A549 (cell line): ENCODE measurements around the gene ZNF169. TPM values are rescaled to one million over a fixed set of nuclear protein-coding genes. Genes with fewer than 3 reads are reported as not detected.

ENCODE experiments used
- ATAC-seq, 2 experiments: fragments of 200-7000 bp in 1 of 2; fragments of >200 bp in 1 of 2; cut with Nextera tagmentation in 1 of 2; cut with Tn5 transposase in 1 of 2; 3 replicates each; pipeline versions ENCODE4 v1.8.0 to v1.9.1; 2018 to 2020; ENCODE audit warnings: mild to moderate bottlenecking in 1 of 2, moderate library complexity in 1 of 2
- CTCF ChIA-PET: fragments of 300-600 bp; sonication (Branson Sonifier 250); formaldehyde crosslinking; extraction: SDS; loops from one replicate; lab custom pipeline; 2021; ENCODE audit warnings: antibody characterized with exemption, inconsistent platforms; lab: Yijun Ruan, JAX
- POLR2A ChIA-PET: fragments of 350-600 bp; formaldehyde crosslinking; extraction: SDS; loops from one replicate; lab custom pipeline; 2021; ENCODE audit warnings: antibody characterized with exemption, inconsistent platforms; lab: Yijun Ruan, JAX
- DNase-seq, 2 experiments: peaks; one replicate each; pipeline versions ENCODE4 v3.0.0 to v3.0.0-alpha.2; 2011 to 2016; ENCODE audit warnings: low read depth in 1 of 2, low spot score in 1 of 2
- FAIRE-seq: peaks from 2 replicates; lab custom pipeline; 2011; peaks lifted over from hg19 to GRCh38; lab: Jason Lieb, UNC
- H3K27ac ChIP-seq, 2 experiments: fragments of >200 bp; sonication (Bioruptor Twin); formaldehyde crosslinking; 3 replicates each; pipeline ENCODE4 v1.5.1; 2016 to 2017
- H3K4me1 ChIP-seq: fragments of >200 bp; sonication (Bioruptor Twin); formaldehyde crosslinking; 3 replicates; pipeline ENCODE4 v1.6.1; 2016
- H3K4me2 ChIP-seq: fragments of >200 bp; sonication (Bioruptor Twin); formaldehyde crosslinking; 3 replicates; pipeline ENCODE4 v1.6.1; 2016
- H3K4me3 ChIP-seq: fragments of >200 bp; sonication (Bioruptor Twin); formaldehyde crosslinking; 3 replicates; pipeline ENCODE4 v1.5.1; 2016
- H3K9me3 ChIP-seq: fragments of >200 bp; sonication (Bioruptor Twin); formaldehyde crosslinking; 3 replicates; pipeline ENCODE4 v1.6.1; 2016
- BHLHE40 ChIP-seq: IDR thresholded peaks from 2 replicates; pipeline ENCODE4 v1.6.1; 2012; ENCODE audit warnings: low read depth, low read length, inconsistent platforms
- CHD2 ChIP-seq: fragments of 150-350 bp; IDR thresholded peaks from 2 replicates; pipeline ENCODE4 v1.6.1; 2014; ENCODE audit warnings: low read length; ENCODE audit not compliant: partially characterized antibody
- EHF ChIP-seq: fragments of 250-450 bp; sonication (Bioruptor Pico); IDR thresholded peaks from 2 replicates; pipeline ENCODE4 v1.5.0; 2020; ENCODE audit warnings: mild to moderate bottlenecking
- FOXS1 ChIP-seq: fragments of 250-450 bp; sonication (Bioruptor Pico); IDR thresholded peaks from 2 replicates; pipeline ENCODE4 v1.5.0; 2020; ENCODE audit warnings: mild to moderate bottlenecking, moderate library complexity
- GATA3 ChIP-seq: IDR thresholded peaks from 2 replicates; pipeline ENCODE4 v1.6.1; 2012; ENCODE audit warnings: borderline replicate concordance
- HDAC2 ChIP-seq: fragments of 200-600 bp; sonication (generic); IDR thresholded peaks from 2 replicates; pipeline ENCODE4 v1.6.1; 2016
- HOXB5 ChIP-seq: fragments of 250-450 bp; sonication (Bioruptor Pico); IDR thresholded peaks from 2 replicates; pipeline ENCODE4 v1.5.0; 2020; ENCODE audit warnings: mild to moderate bottlenecking, moderate library complexity
- JUN ChIP-seq, 2 experiments: fragments of >200 bp; sonication (Bioruptor Twin); formaldehyde crosslinking; IDR thresholded peaks; 2 replicates in 1 of 2; 3 replicates in 1 of 2; pipeline ENCODE4 v1.6.1; 2016 to 2017
- MAFK ChIP-seq: fragments of 450-650 bp; IDR thresholded peaks from 2 replicates; pipeline ENCODE4 v1.6.1; 2014; ENCODE audit not compliant: partially characterized antibody
- MAZ ChIP-seq: fragments of 150-350 bp; IDR thresholded peaks from 2 replicates; pipeline ENCODE4 v1.6.1; 2014; ENCODE audit warnings: antibody characterized with exemption, low read depth, low read length, borderline replicate concordance
- NFE2L2 ChIP-seq: fragments of 150-350 bp; conservative IDR thresholded peaks from 2 replicates; pipeline ENCODE4 v1.6.1; 2014; ENCODE audit warnings: low read length
- POLR2A ChIP-seq: IDR thresholded peaks from 2 replicates; pipeline ENCODE4 v1.6.1; 2012; ENCODE audit warnings: mild to moderate bottlenecking, low read length
- POLR2AphosphoS2 ChIP-seq: conservative IDR thresholded peaks from 2 replicates; pipeline ENCODE4 v1.6.1; 2012; ENCODE audit warnings: low read length, improper control_type of control experiment, inconsistent platforms
- RCOR1 ChIP-seq: fragments of 150-350 bp; IDR thresholded peaks from 2 replicates; pipeline ENCODE4 v1.6.1; 2014; ENCODE audit warnings: antibody characterized with exemption, low read length, low read depth
- RFX5 ChIP-seq: fragments of 450-650 bp; IDR thresholded peaks from 2 replicates; pipeline ENCODE4 v1.7.1; 2014; ENCODE audit warnings: antibody characterized with exemption, mild to moderate bottlenecking, moderate library complexity
- ZNF302 ChIP-seq: fragments of 250-450 bp; sonication (Bioruptor Pico); IDR thresholded peaks from 2 replicates; pipeline ENCODE4 v1.9.0; 2021; ENCODE audit warnings: inconsistent platforms, mild to moderate bottlenecking, moderate library complexity
- ZSCAN20 ChIP-seq: fragments of 250-450 bp; sonication (Bioruptor Pico); IDR thresholded peaks from 2 replicates; pipeline ENCODE4 v1.8.0; 2022; ENCODE audit warnings: mild to moderate bottlenecking, moderate library complexity
- WGBS: methylation state at CpG from one replicate; pipeline ENCODE4 v1.1.6; 2017; ENCODE audit errors: missing lambda C conversion rate; 5-methylcytosine and 5-hydroxymethylcytosine counted together
- polyA plus RNA-seq, 4 experiments: library from polyadenylated mRNA; depleted of rRNA in 3 of 4; stranded (reverse); fragments of >200 nt; fragmentation: RNase III in 1 of 4; extraction: RNeasy Plus Mini Kit Qiagen cat#74134 plus additional on column Dnase treatment in 1 of 4; gene quantifications; 2 replicates in 3 of 4; 3 replicates in 1 of 4; pipeline ENCODE4 v1.2.3, GENCODE V29; 2011 to 2017
- TF ChIP-seq, protein P1 (sequence below): fragments of 200-600 bp; sonication (generic); IDR thresholded peaks from 2 replicates; pipeline ENCODE4 v1.6.1; 2016; ENCODE audit warnings: antibody characterized with exemption, mild to moderate bottlenecking, moderate library complexity
- TF ChIP-seq, protein P2 (sequence below): fragments of 450-650 bp; IDR thresholded peaks from 2 replicates; pipeline ENCODE4 v1.6.1; 2014; ENCODE audit warnings: antibody characterized with exemption
- TF ChIP-seq, protein P3 (sequence below): IDR thresholded peaks from 2 replicates; pipeline ENCODE4 v1.6.1; 2012
- TF ChIP-seq, protein P4 (sequence below): fragments of 150-350 bp; IDR thresholded peaks from 2 replicates; pipeline ENCODE4 v1.6.1; 2014; ENCODE audit warnings: low read depth, mild to moderate bottlenecking, low read length

ZNF169 gene
- polyA plus RNA-seq, 2 of the 4 experiments (the other 2 are of a cell fraction): 3.4 to 9.4 TPM

DNA sequence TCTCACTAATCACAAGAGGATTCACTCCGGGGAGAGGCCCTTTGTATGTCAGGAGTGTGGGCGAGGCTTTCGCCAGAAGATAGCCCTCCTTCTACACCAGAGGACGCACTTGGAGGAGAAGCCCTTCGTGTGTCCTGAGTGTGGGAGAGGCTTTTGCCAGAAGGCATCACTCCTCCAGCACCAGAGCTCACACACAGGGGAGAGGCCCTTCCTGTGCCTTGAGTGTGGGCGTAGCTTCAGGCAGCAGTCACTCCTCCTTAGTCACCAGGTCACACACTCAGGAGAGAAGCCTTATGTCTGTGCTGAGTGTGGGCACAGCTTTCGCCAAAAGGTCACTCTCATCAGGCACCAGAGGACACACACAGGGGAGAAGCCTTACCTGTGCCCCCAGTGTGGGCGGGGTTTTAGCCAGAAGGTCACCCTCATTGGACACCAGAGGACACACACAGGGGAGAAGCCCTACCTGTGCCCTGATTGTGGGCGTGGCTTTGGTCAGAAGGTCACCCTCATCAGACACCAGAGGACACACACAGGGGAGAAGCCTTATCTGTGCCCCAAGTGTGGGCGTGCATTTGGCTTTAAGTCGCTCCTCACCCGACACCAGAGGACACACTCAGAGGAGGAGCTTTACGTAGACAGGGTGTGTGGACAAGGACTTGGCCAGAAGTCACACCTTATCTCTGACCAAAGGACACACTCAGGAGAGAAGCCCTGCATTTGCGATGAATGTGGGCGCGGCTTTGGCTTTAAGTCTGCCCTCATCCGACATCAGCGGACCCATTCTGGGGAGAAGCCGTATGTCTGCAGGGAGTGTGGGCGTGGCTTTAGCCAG lies 41.6 kb downstream of the ZNF169 start:
- DNase-seq (no peak), ATAC-seq (no peak), FAIRE-seq (no peak)
- H3K27ac ChIP-seq: no peak overlapping the region
- 0 out of 3 replicates have a peak, but pooled peaks cover 6% of the 10 kb centered on the region for H3K4me1 ChIP-seq
- WGBS: 94% methylated on average over 19 of the region's 20 CpGs
- ChIA-PET CTCF (no interaction called here), POLR2A (no interaction called here)
- no peak overlapping the region for H3K4me2 ChIP-seq
- TF ChIP-seq BHLHE40 (no peak), MAFK (no peak), RCOR1 (no peak), CHD2 (no peak), ZSCAN20 (CRISPR knock-in tag) (no peak), GATA3 (no peak), FOXS1 (CRISPR knock-in tag) (no peak), RFX5 (no peak), JUN (IDR thresholded peaks at IDR 0.05) (no peak), NFE2L2 (no peak), EHF (CRISPR knock-in tag) (no peak), MAZ (no peak)
- TF ChIP-seq, protein P1, sequence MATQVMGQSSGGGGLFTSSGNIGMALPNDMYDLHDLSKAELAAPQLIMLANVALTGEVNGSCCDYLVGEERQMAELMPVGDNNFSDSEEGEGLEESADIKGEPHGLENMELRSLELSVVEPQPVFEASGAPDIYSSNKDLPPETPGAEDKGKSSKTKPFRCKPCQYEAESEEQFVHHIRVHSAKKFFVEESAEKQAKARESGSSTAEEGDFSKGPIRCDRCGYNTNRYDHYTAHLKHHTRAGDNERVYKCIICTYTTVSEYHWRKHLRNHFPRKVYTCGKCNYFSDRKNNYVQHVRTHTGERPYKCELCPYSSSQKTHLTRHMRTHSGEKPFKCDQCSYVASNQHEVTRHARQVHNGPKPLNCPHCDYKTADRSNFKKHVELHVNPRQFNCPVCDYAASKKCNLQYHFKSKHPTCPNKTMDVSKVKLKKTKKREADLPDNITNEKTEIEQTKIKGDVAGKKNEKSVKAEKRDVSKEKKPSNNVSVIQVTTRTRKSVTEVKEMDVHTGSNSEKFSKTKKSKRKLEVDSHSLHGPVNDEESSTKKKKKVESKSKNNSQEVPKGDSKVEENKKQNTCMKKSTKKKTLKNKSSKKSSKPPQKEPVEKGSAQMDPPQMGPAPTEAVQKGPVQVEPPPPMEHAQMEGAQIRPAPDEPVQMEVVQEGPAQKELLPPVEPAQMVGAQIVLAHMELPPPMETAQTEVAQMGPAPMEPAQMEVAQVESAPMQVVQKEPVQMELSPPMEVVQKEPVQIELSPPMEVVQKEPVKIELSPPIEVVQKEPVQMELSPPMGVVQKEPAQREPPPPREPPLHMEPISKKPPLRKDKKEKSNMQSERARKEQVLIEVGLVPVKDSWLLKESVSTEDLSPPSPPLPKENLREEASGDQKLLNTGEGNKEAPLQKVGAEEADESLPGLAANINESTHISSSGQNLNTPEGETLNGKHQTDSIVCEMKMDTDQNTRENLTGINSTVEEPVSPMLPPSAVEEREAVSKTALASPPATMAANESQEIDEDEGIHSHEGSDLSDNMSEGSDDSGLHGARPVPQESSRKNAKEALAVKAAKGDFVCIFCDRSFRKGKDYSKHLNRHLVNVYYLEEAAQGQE: no peak
- TF ChIP-seq, protein P2, sequence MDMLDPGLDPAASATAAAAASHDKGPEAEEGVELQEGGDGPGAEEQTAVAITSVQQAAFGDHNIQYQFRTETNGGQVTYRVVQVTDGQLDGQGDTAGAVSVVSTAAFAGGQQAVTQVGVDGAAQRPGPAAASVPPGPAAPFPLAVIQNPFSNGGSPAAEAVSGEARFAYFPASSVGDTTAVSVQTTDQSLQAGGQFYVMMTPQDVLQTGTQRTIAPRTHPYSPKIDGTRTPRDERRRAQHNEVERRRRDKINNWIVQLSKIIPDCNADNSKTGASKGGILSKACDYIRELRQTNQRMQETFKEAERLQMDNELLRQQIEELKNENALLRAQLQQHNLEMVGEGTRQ: no peak
- TF ChIP-seq, protein P3, sequence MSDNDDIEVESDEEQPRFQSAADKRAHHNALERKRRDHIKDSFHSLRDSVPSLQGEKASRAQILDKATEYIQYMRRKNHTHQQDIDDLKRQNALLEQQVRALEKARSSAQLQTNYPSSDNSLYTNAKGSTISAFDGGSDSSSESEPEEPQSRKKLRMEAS: no peak
- H3K9me3 ChIP-seq: no peaks in the 10 kb centered on the region
- H3K4me3 ChIP-seq: no peak overlapping the region

DNA sequence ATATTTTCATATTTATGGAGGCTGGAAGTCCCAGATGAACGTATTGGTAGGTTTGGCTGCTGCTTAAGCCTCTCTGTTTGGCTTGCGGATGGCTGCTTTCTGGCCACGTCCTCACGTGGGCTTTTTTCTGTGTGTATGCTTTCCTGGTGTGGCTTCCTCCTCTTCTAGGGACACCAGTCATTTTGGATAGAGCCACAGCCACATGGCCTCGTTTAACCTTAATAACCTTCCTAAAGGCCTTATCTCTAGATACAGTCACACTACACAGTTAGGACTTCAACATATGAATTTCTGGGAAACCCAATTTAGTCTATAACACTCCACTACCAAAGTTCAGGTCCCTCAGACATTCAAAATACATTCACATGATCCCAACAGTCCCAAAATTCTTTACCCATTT lies 42.5 kb downstream of the ZNF169 start:
- DNase-seq (no peak), ATAC-seq (no peak), FAIRE-seq (no peak)
- CTCF ChIA-PET: no interaction called here
- POLR2A ChIA-PET: no interaction called here
- TF ChIP-seq GATA3 (no peak), ZSCAN20 (CRISPR knock-in tag) (no peak), JUN (IDR thresholded peaks at IDR 0.05) (no peak), RFX5 (no peak), ZNF302 (CRISPR knock-in tag) (no peak), POLR2AphosphoS2 (no peak), HOXB5 (CRISPR knock-in tag) (no peak), POLR2A (no peak), HDAC2 (no peak)
- TF ChIP-seq, protein P4, sequence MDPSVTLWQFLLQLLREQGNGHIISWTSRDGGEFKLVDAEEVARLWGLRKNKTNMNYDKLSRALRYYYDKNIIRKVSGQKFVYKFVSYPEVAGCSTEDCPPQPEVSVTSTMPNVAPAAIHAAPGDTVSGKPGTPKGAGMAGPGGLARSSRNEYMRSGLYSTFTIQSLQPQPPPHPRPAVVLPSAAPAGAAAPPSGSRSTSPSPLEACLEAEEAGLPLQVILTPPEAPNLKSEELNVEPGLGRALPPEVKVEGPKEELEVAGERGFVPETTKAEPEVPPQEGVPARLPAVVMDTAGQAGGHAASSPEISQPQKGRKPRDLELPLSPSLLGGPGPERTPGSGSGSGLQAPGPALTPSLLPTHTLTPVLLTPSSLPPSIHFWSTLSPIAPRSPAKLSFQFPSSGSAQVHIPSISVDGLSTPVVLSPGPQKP: no peak
- 73% methylated on average over 5 of the region's 5 CpGs for WGBS
- H3K4me1 ChIP-seq: 0 out of 3 replicates have a peak, but pooled peaks cover 6% of the 10 kb centered on the region
- H3K4me2 ChIP-seq: no peak overlapping the region
- no peak overlapping the region for H3K4me3 ChIP-seq
- no peaks in the 10 kb centered on the region for H3K9me3 ChIP-seq
- H3K27ac ChIP-seq: no peak overlapping the region
